Trophoblast cell (in vitro differentiated cells and primary cell): ENCODE measurements around the gene FANCC.
"Not testable (repeated sequence)": the region's sequence is repeated elsewhere in the genome, so short reads cannot be mapped to it uniquely, and the experiment has no call there.

ENCODE experiments used
- DNase-seq, 2 donors: peaks; one replicate each; pipeline ENCODE4 v3.0.0-alpha.2; 2016
- H2AFZ ChIP-seq: 2 replicates; pipeline ENCODE4 v1.6.1; 2013; ENCODE audit warnings: low read length, moderate library complexity, mild to moderate bottlenecking; ENCODE audit not compliant: insufficient read depth, poor library complexity
- H2AK5ac ChIP-seq: 2 replicates; pipeline ENCODE4 v1.6.1; 2013; ENCODE audit warnings: mild to moderate bottlenecking, low read length
- H2BK120ac ChIP-seq: 2 replicates; pipeline ENCODE4 v1.6.1; 2013; ENCODE audit warnings: low read length, mild to moderate bottlenecking, moderate library complexity; ENCODE audit not compliant: insufficient read depth, poor library complexity
- H2BK12ac ChIP-seq: 2 replicates; pipeline ENCODE4 v1.6.1; 2013; ENCODE audit warnings: mild to moderate bottlenecking, low read length, moderate library complexity
- H2BK5ac ChIP-seq: 2 replicates; pipeline ENCODE4 v1.6.1; 2013; ENCODE audit warnings: low read length, low read depth, moderate library complexity, mild to moderate bottlenecking; ENCODE audit not compliant: poor library complexity
- H3K14ac ChIP-seq: 2 replicates; pipeline ENCODE4 v1.6.1; 2013; ENCODE audit warnings: mild to moderate bottlenecking, low read length
- H3K18ac ChIP-seq: 2 replicates; pipeline ENCODE4 v1.6.1; 2013; ENCODE audit warnings: mild to moderate bottlenecking, low read length
- H3K23ac ChIP-seq: 2 replicates; pipeline ENCODE4 v1.6.1; 2013; ENCODE audit warnings: low read length
- H3K27ac ChIP-seq: 2 replicates; pipeline ENCODE4 v1.5.1; 2013; ENCODE audit warnings: low read depth, mild to moderate bottlenecking, inconsistent platforms, low read length, moderate library complexity
- H3K27me3 ChIP-seq: 2 replicates; pipeline ENCODE4 v1.6.1; 2013; ENCODE audit warnings: inconsistent platforms, mild to moderate bottlenecking, low read length, moderate library complexity; ENCODE audit not compliant: insufficient read depth
- H3K36me3 ChIP-seq, 2 experiments: 1 replicate in 1 of 2; 2 replicates in 1 of 2; pipeline ENCODE4 v1.6.1; 2013; ENCODE audit warnings: low read length in 2 of 2, mild to moderate bottlenecking in 2 of 2, moderate library complexity in 1 of 2; ENCODE audit not compliant: insufficient read depth in 2 of 2, control insufficient read depth in 1 of 2
- H3K4ac ChIP-seq: 2 replicates; pipeline ENCODE4 v1.6.1; 2013; ENCODE audit warnings: low read depth, mild to moderate bottlenecking, low read length, moderate library complexity
- H3K4me1 ChIP-seq, 2 experiments: 1 replicate in 1 of 2; 2 replicates in 1 of 2; pipeline ENCODE4 v1.6.1; 2013; ENCODE audit warnings: low read length in 2 of 2, mild to moderate bottlenecking in 2 of 2, moderate library complexity in 1 of 2; ENCODE audit not compliant: insufficient read depth in 2 of 2, control insufficient read depth in 1 of 2
- H3K4me2 ChIP-seq: 2 replicates; pipeline ENCODE4 v1.6.1; 2013; ENCODE audit warnings: inconsistent platforms, mild to moderate bottlenecking, low read length, moderate library complexity
- H3K4me3 ChIP-seq: 2 replicates; pipeline ENCODE4 v1.5.1; 2013; ENCODE audit warnings: mild to moderate bottlenecking, low read depth, low read length, inconsistent platforms
- H3K79me1 ChIP-seq: one replicate; pipeline ENCODE4 v1.6.1; 2013; ENCODE audit warnings: low read length
- H3K79me2 ChIP-seq: 2 replicates; pipeline ENCODE4 v1.6.1; 2013; ENCODE audit warnings: low read length, mild to moderate bottlenecking; ENCODE audit not compliant: control insufficient read depth, insufficient read depth, poor library complexity
- H3K9ac ChIP-seq: 2 replicates; pipeline ENCODE4 v1.6.1; 2013; ENCODE audit warnings: mild to moderate bottlenecking, low read length
- H3K9me3 ChIP-seq: 2 replicates; pipeline ENCODE4 v1.6.1; 2013; ENCODE audit warnings: low read depth, mild to moderate bottlenecking, control low read depth, inconsistent platforms, low read length; ENCODE audit not compliant: insufficient read depth
- H4K12ac ChIP-seq: 2 replicates; pipeline ENCODE4 v1.6.1; 2013; ENCODE audit warnings: low read depth, mild to moderate bottlenecking, low read length, moderate library complexity
- H4K8ac ChIP-seq: 2 replicates; pipeline ENCODE4 v1.6.1; 2013; ENCODE audit warnings: low read depth, mild to moderate bottlenecking, low read length, moderate library complexity
- H4K91ac ChIP-seq: one replicate; pipeline ENCODE4 v1.6.1; 2013; ENCODE audit warnings: low read depth, mild to moderate bottlenecking, low read length, moderate library complexity
- WGBS: extraction: QIAGEN DNeasy Blood & Tissue Kit; methylation state at CpG from one replicate; pipeline ENCODE4 v1.1.7; 2013; ENCODE audit warnings: missing lambda C conversion rate; ENCODE audit not compliant: insufficient read length, insufficient coverage; ENCODE audit errors: extremely low coverage; 5-methylcytosine and 5-hydroxymethylcytosine counted together

Gene FANCC

GRCh38 chr9:95204710-95205109 is 112.8 kb downstream of the FANCC start:
- H3K27ac ChIP-seq = no peak overlapping the region
- no peaks in the 10 kb centered on the region for H3K27me3 ChIP-seq
- no peak overlapping the region for H3K9ac ChIP-seq
- H3K4me2 ChIP-seq = no peak overlapping the region
- no peak overlapping the region for H4K8ac ChIP-seq
- no peaks in the 10 kb centered on the region for H3K79me1 ChIP-seq
- no CpG with 5 or more reads among the region's 2 CpGs for WGBS
- no peak overlapping the region for H4K91ac ChIP-seq
- no peak overlapping the region for H4K12ac ChIP-seq
- no peaks in the 10 kb centered on the region for H3K36me3 ChIP-seq
- no peaks in the 10 kb centered on the region for H3K9me3 ChIP-seq
- no peak overlapping the region for H3K18ac ChIP-seq
- no peak overlapping the region for H2BK120ac ChIP-seq
- H2AK5ac ChIP-seq = no peak overlapping the region
- peaks cover 0 to 3% of the 10 kb centered on the region in 2 experiments for H3K4me1 ChIP-seq
- no peak overlapping the region for H2BK12ac ChIP-seq
- DNase-seq = no peak
- no peak overlapping the region for H3K4me3 ChIP-seq
- no peak overlapping the region for H3K14ac ChIP-seq
- no peak overlapping the region for H2BK5ac ChIP-seq
- no peak overlapping the region for H3K4ac ChIP-seq
- no peaks in the 10 kb centered on the region for H3K79me2 ChIP-seq
- H3K23ac ChIP-seq = no peak overlapping the region
- H2AFZ ChIP-seq = no peak overlapping the region

- no peaks in the 10 kb centered on the region for H3K79me2 ChIP-seq
- H2BK12ac ChIP-seq = no peak overlapping the region
- no peak overlapping the region for H3K4ac ChIP-seq
- no peaks in the 10 kb centered on the region for H3K36me3 ChIP-seq
- H3K23ac ChIP-seq = no peak overlapping the region
- no peaks in the 10 kb centered on the region for H3K27me3 ChIP-seq
- H2AK5ac ChIP-seq = no peak overlapping the region
- H2BK120ac ChIP-seq = no peak overlapping the region
- no peak for DNase-seq
- no peak overlapping the region for H3K18ac ChIP-seq
- H3K27ac ChIP-seq = no peak overlapping the region
- no peak overlapping the region for H3K14ac ChIP-seq
- H2AFZ ChIP-seq = no peak overlapping the region
- no peak overlapping the region for H2BK5ac ChIP-seq
- no CpG with 5 or more reads among the region's 3 CpGs for WGBS
- no peak overlapping the region for H3K4me2 ChIP-seq
- H3K9me3 ChIP-seq = peaks cover under 1% of the 10 kb centered on the region
- H4K12ac ChIP-seq = no peak overlapping the region
- no peak overlapping the region for H3K4me3 ChIP-seq
- no peak overlapping the region for H4K91ac ChIP-seq
- no peaks in the 10 kb centered on the region for H3K79me1 ChIP-seq
- H4K8ac ChIP-seq = no peak overlapping the region
- H3K4me1 ChIP-seq = peaks cover 0 to 3% of the 10 kb centered on the region in 2 experiments
- no peak overlapping the region for H3K9ac ChIP-seq
Observed at GRCh38 chr9:95204310-95204709, 113.2 kb downstream of the FANCC start.

GRCh38 chr9:95203019-95203418 is 114.5 kb downstream of the FANCC start:
- H4K8ac ChIP-seq, H3K4ac ChIP-seq, H3K23ac ChIP-seq, H3K27me3 ChIP-seq, H4K91ac ChIP-seq, H3K9me3 ChIP-seq, H3K9ac ChIP-seq, H2BK120ac ChIP-seq, H3K18ac ChIP-seq, H3K36me3 ChIP-seq, DNase-seq, H2BK12ac ChIP-seq, H4K12ac ChIP-seq, H2AK5ac ChIP-seq, H2BK5ac ChIP-seq, H3K4me3 ChIP-seq, H3K4me2 ChIP-seq, H2AFZ ChIP-seq, H3K4me1 ChIP-seq, H3K79me1 ChIP-seq, H3K79me2 ChIP-seq, H3K14ac ChIP-seq, H3K27ac ChIP-seq: not testable (repeated sequence)
- WGBS = no CpG with 5 or more reads among the region's 2 CpGs

- Histone ChIP-seq H2AFZ (no peak overlapping the region), H3K4ac (no peak overlapping the region), H3K4me3 (no peak overlapping the region), H2BK120ac (no peak overlapping the region), H3K79me1 (no peaks in the 10 kb centered on the region), H4K91ac (no peak overlapping the region), H3K9me3 (peaks cover 2% of the 10 kb centered on the region), H3K4me1 (peaks cover 0 to 3% of the 10 kb centered on the region in 2 experiments), H3K27ac (no peak overlapping the region), H3K14ac (no peak overlapping the region), H3K4me2 (no peak overlapping the region), H2BK12ac (no peak overlapping the region), H4K12ac (no peak overlapping the region), H3K18ac (no peak overlapping the region), H3K36me3 (no peaks in the 10 kb centered on the region), H4K8ac (no peak overlapping the region), H3K9ac (peak overlapping the region; percentile 47), H3K27me3 (no peaks in the 10 kb centered on the region), H2AK5ac (no peak overlapping the region), H2BK5ac (no peak overlapping the region), H3K23ac (no peak overlapping the region), H3K79me2 (no peaks in the 10 kb centered on the region)
- no CpG with 5 or more reads among the region's 5 CpGs for whole genome bisulfite sequencing
- DNase-seq = no peak
Observed at GRCh38 chr9:95202076-95202681, 115.3 kb downstream of the FANCC start.
